Naive B cell (primary cell): ENCODE results near the gene PCSK5. TPM values are rescaled to one million over a fixed set of nuclear protein-coding genes. Genes with fewer than 3 reads are reported as not detected.
"Not testable (repeated sequence)": the region's sequence is repeated elsewhere in the genome, so short reads cannot be mapped to it uniquely, and the experiment has no call there.

ENCODE experiments used
- ATAC-seq, 2 donors: fragments of 150-1000 bp; cut with Tn5 transposase; 2 replicates each; pipeline ENCODE4 v1.10.0; 2021; ENCODE audit warnings: low read depth in 2 of 2, mild to moderate bottlenecking in 2 of 2, moderate library complexity in 2 of 2
- DNase-seq: peaks from one replicate; pipeline ENCODE4 v3.0.0; 2022
- H3K27ac Mint-ChIP-seq, 6 donors: one replicate each; pipeline ENCODE4 v1.8.0; 2020 to 2022; ENCODE audit warnings: mild to moderate bottlenecking in 6 of 6, mixed read lengths in 6 of 6, moderate library complexity in 5 of 6, inconsistent platforms in 2 of 6
- H3K27me3 Mint-ChIP-seq, 3 donors: one replicate each; pipeline ENCODE4 v1.8.0; 2021 to 2022; ENCODE audit warnings: mixed read lengths in 3 of 3, mild to moderate bottlenecking in 1 of 3
- H3K36me3 Mint-ChIP-seq, 2 donors: one replicate each; pipeline ENCODE4 v1.8.0; 2020 to 2022; ENCODE audit warnings: mixed read lengths in 2 of 2, inconsistent platforms in 1 of 2, mild to moderate bottlenecking in 1 of 2
- H3K4me1 Mint-ChIP-seq, 3 donors: one replicate each; pipeline ENCODE4 v1.8.0; 2020 to 2022; ENCODE audit warnings: mixed read lengths in 3 of 3, inconsistent platforms in 1 of 3, mild to moderate bottlenecking in 1 of 3, moderate library complexity in 1 of 3
- H3K4me3 Mint-ChIP-seq, 8 donors: one replicate each; pipeline ENCODE4 v1.8.0; 2020 to 2022; ENCODE audit warnings: mild to moderate bottlenecking in 8 of 8, mixed read lengths in 8 of 8, moderate library complexity in 8 of 8, inconsistent platforms in 2 of 8
- H3K9me3 Mint-ChIP-seq, 7 donors: one replicate each; pipeline ENCODE4 v1.8.0; 2020 to 2022; ENCODE audit warnings: mixed read lengths in 7 of 7, mild to moderate bottlenecking in 5 of 7, inconsistent platforms in 2 of 7, moderate library complexity in 1 of 7
- polyA plus RNA-seq, 6 donors: library from polyadenylated mRNA; unstranded; fragments of 300-500 nt; fragmentation: Illumina TruSeq; gene quantifications; one replicate each; pipeline ENCODE4 v1.2.3, GENCODE V29; 2021; ENCODE audit warnings: low read depth in 6 of 6

Gene PCSK5
- polyA plus RNA-seq, 6 donors from 2014 or later, result 0.05 TPM; not detected in 5

DNA sequence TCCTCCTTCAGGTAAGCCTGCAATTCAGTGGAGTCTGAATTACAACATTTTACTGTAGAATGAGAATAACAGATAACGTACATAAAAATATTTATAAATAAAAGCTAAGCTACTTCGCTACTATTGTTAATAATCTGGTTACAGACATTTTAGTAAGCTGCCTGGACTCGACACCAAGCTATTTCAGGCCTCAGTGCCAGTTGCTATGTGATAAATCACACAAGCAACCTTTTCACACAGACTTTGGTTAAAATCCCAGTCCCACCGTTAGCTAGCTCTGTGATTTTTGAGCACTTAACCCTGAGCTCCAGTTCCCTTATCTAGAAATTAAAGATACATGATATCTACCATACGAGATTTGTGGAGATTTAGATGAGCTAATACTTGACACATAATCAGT lies 403.8 kb downstream of the PCSK5 start:
- Mint-ChIP-seq H3K4me1 (peaks cover 4 to 14% (median 5%) of the 10 kb centered on the region in 3 donors), H3K27me3 (peaks cover 3 to 13% (median 6%) of the 10 kb centered on the region in 3 donors), H3K36me3 (no peaks in the 10 kb centered on the region), H3K27ac (no peak overlapping the region), H3K4me3 (no peak overlapping the region), H3K9me3 (no peaks in the 10 kb centered on the region)
- DNase-seq (no peak), ATAC-seq (no peak)

DNA sequence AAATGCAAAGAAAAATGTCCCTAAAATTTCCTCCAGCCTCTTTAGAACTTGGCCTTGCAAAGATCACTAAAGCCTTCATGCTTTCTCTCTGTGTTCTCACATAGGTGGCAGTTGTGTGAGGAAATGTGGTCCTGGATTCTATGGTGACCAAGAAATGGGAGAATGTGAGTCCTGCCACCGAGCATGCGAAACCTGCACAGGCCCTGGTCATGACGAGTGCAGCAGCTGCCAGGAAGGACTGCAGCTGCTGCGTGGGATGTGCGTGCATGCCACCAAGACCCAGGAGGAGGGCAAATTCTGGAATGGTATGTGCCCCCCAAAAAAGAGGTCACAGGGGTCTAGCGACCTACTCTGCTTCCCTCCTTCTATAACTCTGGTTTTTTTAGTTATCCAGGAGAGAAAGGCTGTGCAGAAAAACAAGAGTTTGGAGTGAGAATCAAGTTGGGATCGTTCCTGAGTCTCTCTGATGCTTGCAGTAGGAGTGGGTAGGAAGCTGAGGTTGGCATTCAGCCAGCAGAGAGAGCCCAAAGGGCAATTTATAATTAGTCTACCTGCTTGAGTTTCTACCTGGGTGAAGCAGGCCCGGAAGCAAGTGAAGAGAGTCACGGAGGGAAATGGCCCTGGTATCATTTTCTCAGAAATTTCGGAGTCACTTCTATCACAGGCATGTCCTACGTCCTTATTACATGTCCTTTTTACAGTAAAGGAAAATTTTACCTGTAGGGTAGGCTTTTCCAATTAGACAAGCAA lies 406.3 kb downstream of the PCSK5 start:
- H3K4me1 Mint-ChIP-seq, result peaks cover 4 to 14% (median 5%) of the 10 kb centered on the region in 3 donors
- ATAC-seq, result no peak
- H3K4me3 Mint-ChIP-seq, result no peak overlapping the region
- no peak overlapping the region for H3K27ac Mint-ChIP-seq
- no peaks in the 10 kb centered on the region for H3K9me3 Mint-ChIP-seq
- peaks cover 3 to 8% (median 6%) of the 10 kb centered on the region in 3 donors for H3K27me3 Mint-ChIP-seq
- no peaks in the 10 kb centered on the region for H3K36me3 Mint-ChIP-seq
- no peak for DNase-seq

DNA sequence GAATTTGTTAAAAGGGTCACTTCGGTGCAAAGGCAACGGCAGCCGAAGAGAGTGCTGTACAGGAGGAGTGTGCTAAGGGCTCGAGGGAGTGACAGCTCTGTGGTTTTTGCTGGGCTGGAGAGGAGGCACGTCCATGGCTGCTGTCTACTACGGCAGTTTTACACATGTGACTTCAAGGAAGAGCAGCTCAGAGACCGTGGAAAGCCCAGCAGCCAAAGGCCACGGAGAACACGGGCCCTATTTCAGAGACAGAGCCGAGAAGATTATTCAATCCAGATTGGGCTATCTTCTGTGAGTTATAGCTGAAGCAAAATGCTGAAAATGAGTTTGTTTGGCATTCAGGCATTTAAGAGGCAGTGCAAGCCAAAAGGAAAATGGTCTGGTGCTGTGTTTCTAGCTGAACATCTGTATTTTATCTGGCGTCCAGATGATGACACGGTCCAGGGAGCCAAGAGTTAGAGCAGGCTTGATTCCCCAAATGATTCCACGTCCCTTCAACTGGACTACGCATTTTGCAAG lies 407.3 kb downstream of the PCSK5 start:
- Mint-ChIP-seq H3K27me3 (peaks cover 3 to 8% (median 6%) of the 10 kb centered on the region in 3 donors), H3K4me3 (no peak overlapping the region), H3K9me3 (no peaks in the 10 kb centered on the region)

DNA sequence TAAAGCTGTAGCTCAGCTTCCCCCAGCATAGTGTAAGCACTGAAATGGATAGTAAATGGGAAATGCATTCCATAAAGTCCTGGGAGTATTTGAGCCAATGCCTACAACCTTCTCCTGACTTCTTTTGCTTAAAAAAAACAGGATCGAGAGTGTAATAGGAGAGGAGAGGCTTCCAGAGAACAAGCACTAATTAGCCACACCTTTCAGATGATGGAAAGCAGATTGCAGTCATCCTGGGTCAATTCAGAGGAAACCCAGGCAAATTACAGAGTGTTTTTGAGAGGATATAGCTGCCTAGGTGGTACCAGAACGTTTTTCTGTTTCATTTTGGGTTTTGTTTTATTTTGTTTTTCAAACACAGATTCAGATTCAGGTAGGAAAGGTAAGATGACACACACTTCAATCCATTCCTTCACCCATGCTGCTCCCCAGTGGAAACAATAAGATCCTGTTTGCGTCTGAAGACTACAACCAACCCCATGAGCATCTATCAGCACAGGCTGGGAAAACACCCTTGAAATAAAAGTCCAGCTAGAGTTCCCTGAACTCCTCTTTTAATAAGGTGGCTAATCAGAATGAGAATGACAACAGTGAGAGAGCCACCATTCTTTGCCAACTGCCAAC lies 408.2 kb downstream of the PCSK5 start:
- DNase-seq, result no peak
- no peak overlapping the region for H3K27ac Mint-ChIP-seq

More for the DNA sequence above, 407.3 kb downstream of the PCSK5 start:
- Mint-ChIP-seq H3K36me3 (no peaks in the 10 kb centered on the region), H3K4me1 (peaks cover 4 to 14% (median 5%) of the 10 kb centered on the region in 3 donors), H3K27ac (no peak overlapping the region)
- ATAC-seq (no peak), DNase-seq (no peak)

DNA sequence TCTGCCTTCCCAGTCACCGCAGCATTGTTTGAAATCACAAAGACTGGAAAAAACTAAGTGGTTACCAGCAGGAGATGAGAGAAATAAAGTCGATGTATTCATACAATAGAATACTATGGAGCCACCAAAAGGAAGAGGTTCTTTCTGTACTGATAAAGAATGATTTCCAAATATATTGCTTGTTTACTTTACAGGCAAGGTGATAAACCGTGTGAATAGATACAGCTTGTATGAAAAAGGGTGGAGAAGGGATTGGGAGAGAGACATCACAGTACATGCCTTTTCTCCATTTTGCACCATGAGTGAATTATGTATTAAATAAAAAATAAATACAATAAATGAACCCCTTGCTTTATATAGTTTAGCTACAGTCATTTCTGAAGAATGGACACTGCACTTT lies 412.1 kb downstream of the PCSK5 start:
- Mint-ChIP-seq H3K27me3 (peaks cover 4 to 21% (median 16%) of the 10 kb centered on the region in 3 donors), H3K4me3 (no peak overlapping the region), H3K4me1 (no peaks in the 10 kb centered on the region), H3K27ac (no peak overlapping the region), H3K36me3 (no peaks in the 10 kb centered on the region), H3K9me3 (no peaks in the 10 kb centered on the region)
- DNase-seq (no peak), ATAC-seq (no peak)

More for the DNA sequence above, 408.2 kb downstream of the PCSK5 start:
- peaks cover 4 to 10% (median 4%) of the 10 kb centered on the region in 3 donors for H3K4me1 Mint-ChIP-seq
- H3K9me3 Mint-ChIP-seq, result no peaks in the 10 kb centered on the region
- ATAC-seq, result no peak
- peaks cover 3 to 8% (median 6%) of the 10 kb centered on the region in 3 donors for H3K27me3 Mint-ChIP-seq
- no peak overlapping the region for H3K4me3 Mint-ChIP-seq
- H3K36me3 Mint-ChIP-seq, result no peaks in the 10 kb centered on the region

DNA sequence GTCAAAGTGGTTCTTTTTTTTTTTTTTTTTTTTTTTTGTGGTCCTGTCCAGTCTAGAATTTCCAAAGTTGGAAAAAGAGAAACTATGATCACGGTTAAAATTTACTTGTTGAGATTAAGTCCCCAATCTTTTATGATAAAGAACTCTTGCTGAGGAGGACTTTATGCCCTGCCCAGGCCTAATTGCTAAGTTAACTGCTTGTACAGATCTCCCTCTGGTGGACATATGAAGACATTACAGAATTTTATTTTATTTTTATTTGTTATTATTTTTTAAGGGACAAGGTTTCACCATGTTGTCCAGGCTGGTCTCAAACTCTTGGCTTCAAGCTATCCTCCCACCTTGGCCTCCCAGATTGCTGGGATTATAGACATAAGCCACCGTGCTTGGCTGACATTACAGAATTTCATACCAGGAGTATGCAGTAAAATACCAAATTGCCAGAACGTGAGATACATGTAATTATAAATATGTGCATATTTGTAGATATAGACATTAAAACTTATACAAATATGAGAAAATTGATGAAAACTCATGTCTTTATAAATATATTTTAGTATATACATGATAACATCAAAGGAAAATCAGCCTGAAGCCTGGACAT lies 412.6 kb downstream of the PCSK5 start:
- Mint-ChIP-seq H3K4me3 (no peak overlapping the region), H3K4me1 (no peaks in the 10 kb centered on the region), H3K27me3 (peaks cover 9 to 18% (median 16%) of the 10 kb centered on the region in 3 donors), H3K36me3 (no peaks in the 10 kb centered on the region), H3K27ac (no peak overlapping the region), H3K9me3 (no peaks in the 10 kb centered on the region)
- peak; percentile 9 for DNase-seq
- no peak for ATAC-seq

DNA sequence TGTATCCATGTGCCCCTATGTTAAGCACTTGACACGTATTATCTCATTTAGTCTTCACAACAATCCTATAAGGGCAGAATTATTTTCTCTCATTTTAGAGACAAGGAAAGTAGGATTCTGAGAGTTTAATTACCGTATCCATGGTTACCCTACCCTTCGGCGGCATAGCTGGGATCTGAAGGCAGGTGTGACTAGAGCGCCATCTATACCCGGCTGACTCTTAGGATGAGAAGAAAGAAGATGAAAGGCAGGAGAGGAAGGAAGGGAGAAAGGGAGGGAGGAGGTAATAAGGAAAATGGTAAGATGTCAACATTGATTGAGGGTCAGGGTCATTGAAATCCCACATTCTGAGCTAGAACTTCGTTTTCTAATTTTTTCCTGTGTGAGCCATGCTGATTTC lies 416.6 kb downstream of the PCSK5 start:
- not testable (repeated sequence) for DNase-seq, H3K4me3 Mint-ChIP-seq, H3K9me3 Mint-ChIP-seq, H3K36me3 Mint-ChIP-seq, H3K27ac Mint-ChIP-seq, H3K4me1 Mint-ChIP-seq, ATAC-seq
- H3K27me3 Mint-ChIP-seq, result peaks cover 12 to 24% (median 16%) of the 10 kb centered on the region in 3 donors

DNA sequence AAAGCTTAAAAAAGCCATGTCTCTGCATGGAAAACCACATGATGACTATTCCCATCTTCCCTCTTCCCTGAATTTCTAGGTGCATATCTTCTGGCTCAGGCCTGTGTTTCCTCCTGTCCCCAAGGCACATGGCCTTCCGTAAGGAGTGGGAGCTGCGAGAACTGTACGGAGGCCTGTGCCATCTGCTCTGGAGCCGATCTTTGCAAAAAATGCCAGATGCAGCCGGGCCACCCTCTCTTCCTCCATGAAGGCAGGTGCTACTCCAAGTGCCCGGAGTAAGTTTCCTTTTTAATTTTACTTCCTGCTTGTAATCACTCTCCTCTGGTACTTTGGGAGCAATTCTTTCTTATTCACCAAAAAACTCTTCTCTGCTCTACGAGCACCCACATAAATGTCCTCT lies 420.1 kb downstream of the PCSK5 start:
- Mint-ChIP-seq H3K4me3 (no peak overlapping the region), H3K9me3 (no peaks in the 10 kb centered on the region), H3K27me3 (peaks cover 8 to 19% (median 12%) of the 10 kb centered on the region in 3 donors), H3K4me1 (no peaks in the 10 kb centered on the region), H3K27ac (no peak overlapping the region), H3K36me3 (no peaks in the 10 kb centered on the region)
- DNase-seq (no peak), ATAC-seq (no peak)

DNA sequence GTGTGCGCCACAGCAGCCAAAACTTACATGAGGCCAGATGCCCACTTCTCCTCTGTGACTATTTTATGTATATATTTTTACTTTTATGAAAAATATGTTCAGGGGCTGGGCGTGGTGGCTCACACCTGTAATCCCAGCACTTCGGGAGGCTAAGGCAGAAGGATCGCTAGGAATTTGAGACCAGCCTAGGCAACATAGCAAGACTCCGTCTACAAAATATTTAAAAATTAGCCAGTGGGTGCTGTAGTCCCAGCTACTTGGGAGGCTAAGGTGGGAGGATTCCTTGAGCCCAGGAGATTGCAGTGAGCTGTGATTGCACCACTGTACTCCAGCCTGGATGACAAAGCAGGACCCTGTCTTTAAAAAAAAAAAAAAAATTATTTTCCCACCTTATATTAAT lies 420.5 kb downstream of the PCSK5 start:
- H3K4me3 Mint-ChIP-seq, result no peak overlapping the region
- no peak overlapping the region for H3K27ac Mint-ChIP-seq
- H3K4me1 Mint-ChIP-seq, result no peaks in the 10 kb centered on the region
- H3K36me3 Mint-ChIP-seq, result no peaks in the 10 kb centered on the region
- no peaks in the 10 kb centered on the region for H3K9me3 Mint-ChIP-seq
- peaks cover 8 to 19% (median 12%) of the 10 kb centered on the region in 3 donors for H3K27me3 Mint-ChIP-seq
- DNase-seq (no peak), ATAC-seq (no peak)

DNA sequence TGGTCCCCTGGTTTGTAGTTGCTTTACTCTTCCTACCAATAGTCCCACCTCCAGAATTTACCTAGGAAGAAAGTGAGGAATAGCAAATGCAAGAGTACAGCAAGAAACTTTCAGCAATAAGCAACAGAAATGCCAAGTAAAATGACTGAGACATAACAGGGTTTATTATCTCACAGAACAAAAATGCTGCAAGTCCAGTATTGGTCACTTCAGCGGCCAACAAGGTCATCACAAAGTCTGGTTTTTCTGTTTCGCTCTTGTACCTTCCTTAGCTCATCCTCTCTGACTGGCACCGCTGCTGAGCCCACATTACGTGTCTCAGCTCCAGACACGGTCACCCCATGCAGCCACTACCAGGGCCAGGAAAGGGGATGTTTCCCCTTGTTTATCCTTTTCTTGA lies 421.1 kb downstream of the PCSK5 start:
- no peak for ATAC-seq
- DNase-seq, result no peak
- H3K27me3 Mint-ChIP-seq, result peaks cover 8 to 19% (median 12%) of the 10 kb centered on the region in 3 donors
- no peaks in the 10 kb centered on the region for H3K4me1 Mint-ChIP-seq
- no peak overlapping the region for H3K4me3 Mint-ChIP-seq
- H3K36me3 Mint-ChIP-seq, result no peaks in the 10 kb centered on the region
- H3K9me3 Mint-ChIP-seq, result no peaks in the 10 kb centered on the region
- H3K27ac Mint-ChIP-seq, result no peak overlapping the region

DNA sequence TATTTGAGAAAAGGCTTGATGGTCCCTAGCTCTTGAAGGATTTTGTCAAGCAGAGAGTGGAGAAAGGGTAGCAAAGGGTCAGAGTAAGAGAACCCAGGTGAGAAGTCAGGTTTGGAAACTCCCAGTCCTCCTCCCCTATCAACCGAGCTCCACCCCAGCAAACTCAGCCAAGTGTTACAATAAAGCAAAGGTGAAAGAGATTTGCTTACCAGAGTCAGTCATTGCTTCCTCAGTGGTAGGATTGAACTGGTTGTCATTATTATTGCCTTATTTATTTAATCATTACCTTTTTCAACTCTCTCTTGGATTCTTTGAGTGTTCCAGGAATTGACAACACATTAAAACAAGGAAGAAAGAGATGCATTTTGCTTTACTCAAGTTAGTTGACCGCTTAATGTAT lies 423.3 kb downstream of the PCSK5 start:
- no peak for ATAC-seq
- DNase-seq, result no peak
- Mint-ChIP-seq H3K9me3 (no peaks in the 10 kb centered on the region), H3K27me3 (peaks cover 0 to 12% (median 0%) of the 10 kb centered on the region in 3 donors), H3K4me1 (no peaks in the 10 kb centered on the region), H3K36me3 (no peaks in the 10 kb centered on the region), H3K27ac (no peak overlapping the region), H3K4me3 (no peak overlapping the region)

DNA sequence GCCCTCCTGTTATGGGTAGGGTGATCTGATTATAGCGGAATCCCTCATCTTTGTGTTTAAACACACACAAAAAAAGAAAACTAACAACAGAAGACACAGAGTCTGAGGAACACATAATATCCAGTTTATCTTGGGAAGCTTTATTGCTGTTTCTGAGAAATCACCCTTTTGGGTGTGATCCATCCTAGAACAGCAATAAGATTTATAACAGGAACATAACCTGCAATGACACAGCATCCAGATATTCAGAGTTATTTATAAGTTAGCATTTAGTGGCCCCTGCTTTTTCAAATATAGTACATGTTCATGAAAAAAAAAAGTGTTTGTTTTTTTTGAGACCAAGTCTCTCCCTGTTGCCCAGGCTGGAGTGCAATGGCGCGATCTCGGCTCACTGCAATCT lies 423.8 kb downstream of the PCSK5 start:
- Mint-ChIP-seq H3K4me3 (no peak overlapping the region), H3K4me1 (no peaks in the 10 kb centered on the region), H3K36me3 (no peaks in the 10 kb centered on the region), H3K27me3 (peaks cover 0 to 12% (median 3%) of the 10 kb centered on the region in 3 donors), H3K9me3 (no peaks in the 10 kb centered on the region), H3K27ac (no peak overlapping the region)
- ATAC-seq (no peak), DNase-seq (no peak)

DNA sequence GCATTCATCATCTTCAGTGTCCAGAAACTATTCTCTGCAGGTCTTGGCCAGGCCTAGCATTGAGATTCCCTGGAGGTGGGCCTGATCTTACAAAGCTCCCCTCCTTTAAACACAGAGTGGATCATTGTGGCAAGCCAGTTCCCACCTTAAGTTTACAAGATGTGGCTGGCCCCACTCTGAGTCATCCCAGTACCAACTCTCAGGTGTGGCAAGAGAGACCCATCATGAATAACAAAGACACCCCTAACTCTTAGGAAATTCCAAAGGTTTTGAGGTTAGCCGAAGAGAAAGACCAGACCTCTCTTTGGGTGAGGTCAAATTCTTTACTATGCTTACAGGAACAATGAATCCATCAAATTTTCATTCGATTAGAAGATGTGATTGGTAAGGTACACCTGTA lies 425.6 kb downstream of the PCSK5 start:
- ATAC-seq, result no peak
- Mint-ChIP-seq H3K36me3 (no peaks in the 10 kb centered on the region), H3K9me3 (no peaks in the 10 kb centered on the region), H3K27ac (no peak overlapping the region), H3K27me3 (peaks cover 0 to 9% (median 3%) of the 10 kb centered on the region in 3 donors), H3K4me1 (no peaks in the 10 kb centered on the region), H3K4me3 (no peak overlapping the region)
- DNase-seq, result no peak

DNA sequence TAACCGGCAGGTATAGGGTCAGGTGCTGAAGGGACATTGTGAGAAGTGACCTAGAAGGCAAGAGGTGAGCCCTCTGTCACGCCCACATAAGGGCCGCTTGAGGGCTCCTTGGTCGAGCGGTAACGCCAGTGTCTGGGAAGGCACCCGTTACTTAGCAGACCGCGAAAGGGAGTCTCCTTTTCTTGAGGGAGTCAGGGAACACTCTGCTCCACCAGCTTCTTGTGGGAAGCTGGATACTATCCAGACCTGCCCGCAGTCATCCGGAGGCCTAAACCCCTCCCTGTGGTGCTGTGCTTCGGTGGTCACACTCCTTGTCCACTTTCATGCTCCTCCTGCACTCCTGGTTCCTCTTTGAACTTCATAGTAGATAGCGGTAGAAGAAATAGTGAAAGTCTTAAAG lies 429.0 kb downstream of the PCSK5 start:
- not testable (repeated sequence) for DNase-seq, H3K36me3 Mint-ChIP-seq, ATAC-seq, H3K27ac Mint-ChIP-seq, H3K9me3 Mint-ChIP-seq, H3K4me3 Mint-ChIP-seq, H3K4me1 Mint-ChIP-seq
- peaks cover 5 to 26% (median 13%) of the 10 kb centered on the region in 3 donors for H3K27me3 Mint-ChIP-seq
